Medulla oblongata (tissue), 1 donor: ENCODE measurements around the gene DOCK1.

Experiments used
- DNase-seq: peaks from one replicate; pipeline ENCODE4 v3.0.0-alpha.2; 2015; ENCODE audit errors: extremely low spot score

Gene DOCK1

DNA sequence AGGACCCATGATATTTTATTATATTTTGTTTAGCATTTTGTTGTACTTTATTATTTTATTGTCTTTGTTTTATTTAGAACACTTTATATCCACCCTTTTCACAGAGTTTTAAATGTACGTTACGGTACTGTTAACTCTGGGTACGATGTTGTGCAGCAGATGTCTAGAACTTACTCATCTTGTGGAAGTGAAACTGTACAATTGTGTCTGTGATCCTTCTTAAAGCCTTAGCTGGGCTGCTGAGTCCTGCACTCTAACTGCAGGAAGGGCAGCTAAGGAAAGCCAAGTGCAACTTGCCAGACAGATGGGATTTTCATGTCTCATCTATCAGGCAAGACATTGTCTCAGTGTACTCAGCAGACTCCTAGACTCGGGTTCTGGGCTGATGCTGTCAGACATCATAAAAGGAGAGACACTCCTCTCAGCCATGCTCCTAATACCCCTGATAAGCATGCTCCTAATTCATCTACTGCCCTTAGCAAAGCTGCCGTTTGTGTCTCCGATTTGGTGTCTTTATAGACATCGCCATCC is 305.8 kb downstream of the DOCK1 start:
- DNase-seq: peak; percentile 19

GRCh38 chr10:127215866-127216265 is 310.6 kb downstream of the DOCK1 start:
- no peak for DNase-seq

GRCh38 chr10:127216274-127216673 is 311.0 kb downstream of the DOCK1 start:
- DNase-seq: no peak

DNA sequence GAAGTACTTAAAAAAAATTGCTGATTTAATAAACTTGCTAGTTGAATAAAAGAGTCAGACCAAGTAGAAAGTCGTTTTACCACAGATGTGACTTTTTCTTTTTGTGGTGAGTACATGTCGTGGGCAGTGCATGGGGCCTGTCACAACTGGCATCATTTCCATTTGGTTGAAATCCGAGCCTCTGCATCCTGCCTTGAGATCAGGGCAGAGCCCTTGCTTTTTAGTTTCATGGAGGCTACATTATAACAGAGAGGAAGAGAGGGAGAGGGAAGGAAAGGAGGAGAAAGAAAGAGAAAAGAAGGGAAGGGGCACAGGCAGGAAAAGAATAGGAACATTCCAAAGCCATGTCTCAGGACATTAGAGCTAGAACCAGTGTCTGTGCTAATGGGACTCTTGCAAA is 311.6 kb downstream of the DOCK1 start:
- no peak for DNase-seq

DNA sequence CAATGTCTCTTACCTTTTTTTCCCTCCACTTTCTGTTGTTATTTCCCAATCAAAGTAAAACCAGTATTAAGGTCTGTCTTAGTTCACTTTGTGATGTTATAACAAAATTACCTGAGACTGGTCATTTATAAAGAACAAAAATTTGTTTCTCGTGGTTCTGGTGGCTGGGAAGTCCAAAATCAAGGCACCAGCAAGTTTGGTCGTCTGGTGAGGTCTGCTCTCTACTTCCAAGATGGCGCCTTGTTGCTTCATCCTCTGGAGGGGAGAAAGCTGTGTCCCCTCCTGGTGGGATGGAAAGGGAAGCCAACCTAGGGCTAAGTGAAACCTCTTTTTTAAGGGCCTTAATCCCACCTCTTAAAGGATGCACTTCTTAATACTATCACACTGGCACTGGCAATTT is 313.4 kb downstream of the DOCK1 start:
- DNase-seq: no peak

DNA sequence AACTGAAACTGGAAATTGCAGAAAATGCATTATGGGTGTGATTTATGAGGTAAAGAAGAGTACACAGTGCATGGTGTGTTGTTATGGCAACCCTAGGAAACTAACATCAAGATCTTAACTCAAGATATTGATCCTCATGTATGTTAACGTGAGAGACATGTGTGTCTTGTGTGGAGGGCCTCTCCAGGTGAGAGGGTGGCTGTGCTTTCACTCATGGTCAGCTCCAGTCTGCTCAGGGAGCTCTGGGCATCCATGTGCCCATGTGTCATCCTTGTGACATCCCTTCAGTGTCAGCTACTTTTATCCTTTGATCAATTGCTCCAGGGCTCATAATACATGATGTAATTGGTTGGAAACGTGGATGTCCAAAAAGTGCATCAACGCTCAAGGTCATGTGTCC is 316.1 kb downstream of the DOCK1 start:
- no peak for DNase-seq

DNA sequence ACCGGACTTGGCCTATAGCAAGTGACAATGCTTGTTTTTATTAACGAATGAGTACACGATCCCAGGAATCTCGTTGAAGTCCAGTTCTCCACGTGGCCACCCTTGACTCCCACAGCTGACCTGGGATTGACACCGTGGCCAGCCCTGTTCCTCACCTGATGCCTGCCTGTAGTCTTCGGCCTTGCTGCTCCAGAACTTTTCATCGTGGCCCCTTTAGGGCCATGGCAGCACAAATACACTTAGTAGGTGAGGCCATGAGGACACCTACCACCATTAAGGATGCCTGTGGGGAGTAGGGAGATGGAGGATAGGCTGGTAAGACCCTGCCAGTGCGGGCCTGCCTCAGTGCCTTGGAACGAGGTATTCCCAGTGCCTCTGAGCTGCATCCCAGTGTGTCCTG is 321.8 kb downstream of the DOCK1 start:
- DNase-seq: no peak

DNA sequence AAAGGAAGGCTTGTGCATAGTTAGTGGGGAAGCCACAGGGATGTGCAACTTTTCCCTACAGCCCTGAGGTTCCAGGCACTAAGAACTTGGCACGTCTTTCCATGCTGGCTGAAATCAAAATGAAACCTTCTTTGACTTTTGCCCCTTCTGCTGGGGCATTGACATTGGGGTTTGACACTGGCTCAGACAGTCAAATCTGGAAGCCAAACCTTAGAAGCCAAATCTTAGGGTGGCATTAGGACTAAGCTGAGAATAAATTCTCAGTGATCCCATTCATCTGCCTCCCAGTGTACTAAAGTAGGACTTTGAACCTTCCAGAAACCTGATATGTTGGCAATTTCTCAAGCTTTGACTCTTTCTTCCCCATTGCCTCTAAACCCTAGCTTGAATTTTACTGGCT is 322.4 kb downstream of the DOCK1 start:
- no peak for DNase-seq

DNA sequence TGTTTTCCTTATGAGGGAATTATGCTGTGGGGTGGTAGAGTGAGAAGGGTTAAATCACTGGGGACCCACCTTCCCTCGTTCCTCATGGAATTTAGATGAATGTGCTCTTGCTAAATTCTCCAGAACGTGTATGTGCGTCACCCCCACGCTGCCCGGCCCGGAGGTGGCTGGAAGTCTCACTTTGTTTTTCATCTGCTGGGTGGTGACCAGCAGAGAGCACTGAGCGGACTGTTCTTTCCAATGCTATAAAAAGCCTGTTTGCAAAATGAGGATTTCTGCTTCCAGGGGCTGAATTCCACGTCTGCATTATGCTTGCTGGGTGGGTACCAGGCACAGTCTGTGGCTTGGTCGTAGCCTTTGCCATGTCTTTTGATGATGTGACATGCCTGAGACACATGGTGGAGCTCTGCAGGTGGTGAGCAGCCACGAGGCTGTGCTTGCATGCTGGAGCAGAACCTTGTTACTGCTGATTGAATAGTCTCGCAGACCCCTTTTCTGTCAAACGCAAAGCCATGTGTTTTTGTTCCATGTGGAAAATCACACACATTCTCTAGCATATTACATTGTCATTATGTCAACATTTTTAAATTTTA is 323.1 kb downstream of the DOCK1 start:
- DNase-seq: peak; percentile 13

- DNase-seq: no peak
Measured at GRCh38 chr10:127234306-127234800, 329.1 kb downstream of the DOCK1 start.

GRCh38 chr10:127236266-127236665 is 331.0 kb downstream of the DOCK1 start:
- no peak for DNase-seq

DNA sequence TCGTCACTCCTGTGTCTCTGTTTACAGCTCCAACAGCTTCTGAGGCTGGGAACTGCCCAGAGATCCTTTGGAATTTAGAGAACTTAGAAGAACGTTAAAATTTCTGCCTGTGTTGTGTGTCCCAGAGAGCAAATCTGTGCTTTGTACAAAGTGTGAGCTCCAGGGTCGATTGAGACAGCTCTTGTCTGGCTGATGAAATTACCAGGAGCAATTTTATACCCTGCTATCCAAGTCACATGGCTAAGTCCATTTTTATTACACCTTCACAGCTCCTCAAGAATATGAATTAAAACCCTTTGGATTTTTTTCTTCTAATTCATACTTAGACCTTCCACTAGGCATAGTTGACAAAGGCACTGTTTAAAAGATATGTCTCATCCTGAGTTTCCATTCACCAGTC is 337.7 kb downstream of the DOCK1 start:
- DNase-seq: no peak

DNA sequence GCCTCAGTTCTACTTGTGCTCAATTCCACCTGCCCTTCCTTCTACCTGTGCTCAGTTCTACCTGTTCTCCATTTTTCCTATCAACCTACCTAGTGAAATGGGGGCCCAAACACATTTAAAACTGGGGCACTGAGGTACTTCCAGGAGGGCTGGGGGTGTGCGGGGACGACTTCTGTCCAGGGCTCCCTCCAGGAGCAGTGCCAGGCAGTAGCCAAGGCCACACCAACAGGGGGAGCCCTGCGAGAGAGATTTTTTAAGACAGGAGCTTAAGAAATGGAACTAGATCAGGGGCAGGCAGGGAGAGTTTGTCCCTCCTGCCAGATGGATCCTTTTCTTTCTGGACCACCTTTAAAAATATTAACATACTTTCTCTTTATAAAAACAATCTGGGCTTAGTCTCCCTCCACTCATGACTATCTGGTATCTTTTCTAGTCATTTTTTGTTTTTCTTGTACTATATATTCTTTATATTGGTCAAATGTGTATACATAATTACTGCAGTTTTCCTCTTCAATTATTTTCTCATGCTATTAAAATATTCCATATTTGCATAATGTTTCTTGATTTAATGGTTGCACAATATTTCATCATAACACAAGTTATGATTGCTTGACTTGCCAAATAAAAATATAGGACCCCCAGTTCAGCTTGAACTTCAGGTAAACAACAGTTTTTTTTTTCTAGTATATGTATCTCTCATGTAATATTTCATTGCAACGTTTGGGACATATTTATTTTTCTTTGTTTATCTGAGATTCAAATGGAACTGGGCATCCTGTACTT is 338.5 kb downstream of the DOCK1 start:
- peak; percentile 48 for DNase-seq

DNA sequence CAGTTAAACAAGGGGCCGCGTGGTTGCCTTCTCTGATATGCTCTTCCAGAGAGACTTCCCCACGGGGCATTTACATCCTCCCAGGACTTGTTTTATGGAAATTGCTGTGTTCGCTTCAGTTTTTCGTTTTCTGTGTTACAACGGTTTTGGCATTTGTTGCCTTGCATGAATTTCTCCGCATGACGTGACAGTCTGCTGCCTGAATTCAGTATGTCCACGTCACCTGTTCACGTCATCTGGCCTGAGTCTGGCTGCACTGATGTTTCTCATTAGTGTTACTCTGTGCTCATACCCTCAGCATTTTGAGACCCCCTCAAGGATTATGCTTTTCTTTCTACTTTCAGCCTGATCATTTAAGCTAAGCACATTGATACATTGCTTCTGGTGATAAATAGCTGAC is 340.2 kb downstream of the DOCK1 start:
- no peak for DNase-seq

DNA sequence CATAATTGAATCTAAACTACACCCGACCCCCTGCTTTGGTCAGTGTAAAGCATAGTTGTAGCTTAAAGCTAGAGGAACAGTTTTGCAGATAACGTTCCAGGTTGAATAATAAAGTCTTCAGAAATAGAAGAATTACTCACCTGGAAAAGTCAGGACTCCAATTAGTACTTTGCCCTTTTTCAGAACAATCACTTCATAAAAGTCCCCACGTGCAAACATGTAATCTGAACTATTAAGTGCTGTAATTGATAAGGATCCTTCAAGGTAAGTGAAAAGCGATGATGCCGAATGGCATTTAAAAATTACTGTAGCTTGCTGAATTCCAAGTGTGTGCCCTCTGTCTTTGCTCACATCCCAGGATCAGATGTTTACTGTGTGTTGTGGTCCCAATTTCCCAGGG is 344.8 kb downstream of the DOCK1 start:
- DNase-seq: no peak

GRCh38 chr10:127252818-127253217 is 347.6 kb downstream of the DOCK1 start:
- DNase-seq: no peak

- DNase-seq: no peak
Measured at GRCh38 chr10:127254276-127254675, 349.0 kb downstream of the DOCK1 start.

- peak; percentile 42 for DNase-seq
Measured at GRCh38 chr10:127257395-127257794, 352.2 kb downstream of the DOCK1 start.

- no peak for DNase-seq
Measured at GRCh38 chr10:127259347-127259746, 354.1 kb downstream of the DOCK1 start.

DNA sequence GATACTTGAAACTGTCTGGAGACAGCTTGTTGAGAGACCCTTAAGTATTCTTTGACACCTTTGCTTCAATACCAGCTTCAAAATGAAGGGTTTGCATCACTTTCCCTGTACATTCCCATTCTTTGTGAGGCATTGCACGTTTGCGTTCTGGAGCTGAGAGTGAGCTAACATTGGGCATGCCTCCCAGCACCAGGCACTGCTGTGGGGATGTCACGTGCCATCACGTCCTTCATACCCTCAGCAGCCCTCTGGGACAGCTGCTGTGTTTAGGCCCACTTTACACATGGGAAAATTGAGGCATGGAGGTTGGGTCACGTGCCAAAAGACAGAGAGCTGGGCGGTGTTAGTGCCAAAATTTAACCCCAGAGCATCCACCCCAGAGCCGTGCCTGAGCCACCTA is 357.4 kb downstream of the DOCK1 start:
- DNase-seq: no peak

DNA sequence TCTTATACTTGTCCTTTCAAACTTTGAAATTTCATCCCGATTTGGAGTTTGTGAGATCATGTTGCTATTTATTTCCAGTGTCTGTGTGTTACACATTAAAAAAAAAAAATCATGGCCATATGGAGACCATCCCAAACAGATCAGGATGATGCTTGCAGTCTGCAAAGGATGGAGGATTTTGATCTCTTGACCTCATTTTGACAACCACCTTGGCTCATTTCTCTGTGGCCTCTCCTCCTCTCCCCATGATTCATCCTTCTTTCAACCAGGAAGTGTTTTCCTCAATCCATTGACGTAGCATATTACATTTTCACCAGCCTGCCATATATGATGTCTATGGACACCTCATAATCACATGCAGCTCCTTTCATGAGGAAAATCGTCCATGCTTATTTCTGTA is 360.1 kb downstream of the DOCK1 start:
- DNase-seq: no peak

DNA sequence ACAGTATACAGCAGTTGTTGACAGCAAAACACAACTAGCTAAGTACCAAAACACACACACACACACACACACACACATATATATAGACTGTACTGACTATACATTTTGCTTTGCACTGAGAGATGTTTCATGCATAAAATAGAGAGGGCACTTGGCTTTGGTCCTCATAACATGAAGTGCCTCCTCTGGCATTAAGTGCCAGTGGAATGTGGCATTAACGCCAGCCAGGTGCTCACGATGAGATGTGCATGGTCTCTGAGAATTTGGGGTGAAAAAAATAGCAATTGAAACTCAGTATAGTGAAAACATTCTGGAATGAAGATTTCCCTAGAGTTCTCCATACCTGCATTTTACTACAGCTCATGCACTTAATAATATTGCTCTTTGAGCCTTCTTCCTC is 361.2 kb downstream of the DOCK1 start:
- DNase-seq: no peak

DNA sequence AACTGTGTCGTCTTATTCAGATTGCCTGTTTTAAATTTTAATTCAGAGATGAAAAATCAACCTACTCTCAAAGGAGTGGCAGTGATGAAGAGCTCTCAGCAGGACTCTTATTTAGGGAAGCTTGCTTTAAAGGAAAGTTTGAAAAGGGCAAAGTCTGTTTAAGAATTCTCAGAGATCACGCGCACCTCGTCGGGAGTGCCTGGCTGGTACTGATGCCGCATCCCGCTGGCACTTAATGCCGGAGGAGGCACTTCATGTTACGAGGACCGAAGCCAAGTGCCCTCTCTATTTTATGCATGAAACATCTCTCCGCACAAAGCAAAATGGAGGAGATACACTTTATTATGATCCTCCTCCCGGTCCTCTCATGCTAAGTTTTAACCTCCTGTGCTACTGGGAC is 362.2 kb downstream of the DOCK1 start:
- no peak for DNase-seq
